KOPT-K1 (cell line): ENCODE data around the gene TMEM63B.

Experiments
- H3K27ac ChIP-seq: fragments of 200-600 bp; sonication (generic); 2 replicates; pipeline ENCODE4 v1.5.1; 2016; ENCODE audit warnings: antibody characterized with exemption, mild to moderate bottlenecking, low read depth, low read length; ENCODE audit not compliant: poor library complexity, severe bottlenecking
- H3K36me3 ChIP-seq: fragments of 200-600 bp; sonication (generic); 2 replicates; pipeline ENCODE4 v1.5.1; 2017; ENCODE audit warnings: antibody characterized with exemption, mild to moderate bottlenecking, low read length, moderate library complexity; ENCODE audit not compliant: insufficient read depth
- H3K9me3 ChIP-seq: fragments of 200-600 bp; sonication (generic); 2 replicates; pipeline ENCODE4 v1.5.1; 2017; ENCODE audit warnings: antibody characterized with exemption, low read length, mild to moderate bottlenecking; ENCODE audit not compliant: insufficient read depth, poor library complexity, severe bottlenecking

TMEM63B gene

GRCh38 chr6:44127186-44128019 lies at the start of gene TMEM63B, which contains the start of gene MRPL14:
TSS of gene TMEM63B (plus strand) at chr6:44127554. CDS start at chr6:44134585, 7,031 bp downstream.
TSS of gene MRPL14 (minus strand) at chr6:44127452. CDS start at chr6:44116611, 10,841 bp downstream.
- H3K27ac ChIP-seq, result peak within 1 kb of the TSS; percentile 79
- peaks cover 6% of the 10 kb centered on the region for H3K36me3 ChIP-seq
- H3K9me3 ChIP-seq, result no peaks in the 10 kb centered on the region

GRCh38 chr6:44078219-44078826 lies 49.0 kb upstream of the TMEM63B start:
- Histone ChIP-seq H3K27ac (no peak overlapping the region), H3K36me3 (no peaks in the 10 kb centered on the region)

GRCh38 chr6:44078827-44079671 lies 48.3 kb upstream of the TMEM63B start:
- H3K9me3 ChIP-seq, result no peaks in the 10 kb centered on the region

More at GRCh38 chr6:44078219-44078826, 49.0 kb upstream of the TMEM63B start:
- no peaks in the 10 kb centered on the region for H3K9me3 ChIP-seq

GRCh38 chr6:44079672-44080071 lies 47.7 kb upstream of the TMEM63B start:
- H3K27ac ChIP-seq, result no peak overlapping the region
- H3K36me3 ChIP-seq, result no peaks in the 10 kb centered on the region
- H3K9me3 ChIP-seq, result no peaks in the 10 kb centered on the region

More at GRCh38 chr6:44078827-44079671, 48.3 kb upstream of the TMEM63B start:
- no peaks in the 10 kb centered on the region for H3K36me3 ChIP-seq
- no peak overlapping the region for H3K27ac ChIP-seq

GRCh38 chr6:44080561-44081521 lies 46.5 kb upstream of the TMEM63B start:
- H3K9me3 ChIP-seq, result no peaks in the 10 kb centered on the region
- H3K27ac ChIP-seq, result no peak overlapping the region
- no peaks in the 10 kb centered on the region for H3K36me3 ChIP-seq

GRCh38 chr6:44081753-44082152 lies 45.6 kb upstream of the TMEM63B start:
- Histone ChIP-seq H3K9me3 (no peaks in the 10 kb centered on the region), H3K36me3 (no peaks in the 10 kb centered on the region), H3K27ac (no peak overlapping the region)

- Histone ChIP-seq H3K27ac (no peak overlapping the region), H3K9me3 (no peaks in the 10 kb centered on the region), H3K36me3 (no peaks in the 10 kb centered on the region)
Measured at GRCh38 chr6:44082872-44083321, 44.5 kb upstream of the TMEM63B start.

- peaks cover 2% of the 10 kb centered on the region; the same call in 1 of the 2 replicates for H3K36me3 ChIP-seq
- no peak overlapping the region for H3K27ac ChIP-seq
- H3K9me3 ChIP-seq, result no peaks in the 10 kb centered on the region
Measured at GRCh38 chr6:44084231-44085014, 42.9 kb upstream of the TMEM63B start.

- H3K9me3 ChIP-seq, result no peaks in the 10 kb centered on the region
- H3K27ac ChIP-seq, result no peak overlapping the region
- peaks cover 4% of the 10 kb centered on the region; the same call in 1 of the 2 replicates for H3K36me3 ChIP-seq
Measured at GRCh38 chr6:44085219-44085618, 42.1 kb upstream of the TMEM63B start.

GRCh38 chr6:44086931-44087574 lies 40.3 kb upstream of the TMEM63B start:
- Histone ChIP-seq H3K9me3 (no peaks in the 10 kb centered on the region), H3K27ac (no peak overlapping the region), H3K36me3 (peaks cover 4% of the 10 kb centered on the region; the same call in 1 of the 2 replicates)

GRCh38 chr6:44087623-44088022 lies 39.7 kb upstream of the TMEM63B start:
- Histone ChIP-seq H3K36me3 (peaks cover 4% of the 10 kb centered on the region; the same call in 1 of the 2 replicates), H3K27ac (no peak overlapping the region), H3K9me3 (no peaks in the 10 kb centered on the region)

- no peaks in the 10 kb centered on the region for H3K9me3 ChIP-seq
Measured at GRCh38 chr6:44088827-44089590, 38.3 kb upstream of the TMEM63B start.

More at GRCh38 chr6:44088827-44089590, 38.3 kb upstream of the TMEM63B start:
- H3K27ac ChIP-seq, result no peak overlapping the region
- peaks cover 7% of the 10 kb centered on the region; the same call in 1 of the 2 replicates for H3K36me3 ChIP-seq
